Lower leg skin (tissue), 3 donors: ENCODE measurements around the gene CLDN6.

Experiments
- POLR2A ChIP-seq, 2 donors: fragments of 450-650 bp; IDR thresholded peaks; one replicate each; pipeline ENCODE4 v1.6.1; 2016 to 2017; ENCODE audit warnings: antibody characterized with exemption in 2 of 2, mild to moderate bottlenecking in 1 of 2, moderate library complexity in 1 of 2
- TF ChIP-seq, protein P1 (sequence below), 3 donors: fragments of 450-650 bp; IDR thresholded peaks; one replicate each; pipeline ENCODE4 v1.5.1; 2016; ENCODE audit warnings: antibody characterized with exemption in 3 of 3, mild to moderate bottlenecking in 3 of 3, moderate library complexity in 2 of 3

GRCh38 chr16:3017344-3017743 is 639 bp downstream of the CLDN6 start:
- TF ChIP-seq, protein P1, sequence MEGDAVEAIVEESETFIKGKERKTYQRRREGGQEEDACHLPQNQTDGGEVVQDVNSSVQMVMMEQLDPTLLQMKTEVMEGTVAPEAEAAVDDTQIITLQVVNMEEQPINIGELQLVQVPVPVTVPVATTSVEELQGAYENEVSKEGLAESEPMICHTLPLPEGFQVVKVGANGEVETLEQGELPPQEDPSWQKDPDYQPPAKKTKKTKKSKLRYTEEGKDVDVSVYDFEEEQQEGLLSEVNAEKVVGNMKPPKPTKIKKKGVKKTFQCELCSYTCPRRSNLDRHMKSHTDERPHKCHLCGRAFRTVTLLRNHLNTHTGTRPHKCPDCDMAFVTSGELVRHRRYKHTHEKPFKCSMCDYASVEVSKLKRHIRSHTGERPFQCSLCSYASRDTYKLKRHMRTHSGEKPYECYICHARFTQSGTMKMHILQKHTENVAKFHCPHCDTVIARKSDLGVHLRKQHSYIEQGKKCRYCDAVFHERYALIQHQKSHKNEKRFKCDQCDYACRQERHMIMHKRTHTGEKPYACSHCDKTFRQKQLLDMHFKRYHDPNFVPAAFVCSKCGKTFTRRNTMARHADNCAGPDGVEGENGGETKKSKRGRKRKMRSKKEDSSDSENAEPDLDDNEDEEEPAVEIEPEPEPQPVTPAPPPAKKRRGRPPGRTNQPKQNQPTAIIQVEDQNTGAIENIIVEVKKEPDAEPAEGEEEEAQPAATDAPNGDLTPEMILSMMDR (IDR thresholded peaks at IDR 0.05) = no peak
- no peak for TF ChIP-seq POLR2A (IDR thresholded peaks at IDR 0.05)
